SK-N-SH treated with all-trans-retinoic acid at 6 μM for 48 hours (cell line): ENCODE measurements around the gene PDE6B.

Experiments
- CREB5 ChIP-seq: fragments of 250-450 bp; sonication (Bioruptor Pico); IDR thresholded peaks from 2 replicates; pipeline ENCODE4 v1.5.1; 2020; ENCODE audit warnings: low read depth, mild to moderate bottlenecking, moderate library complexity
- GLIS3 ChIP-seq: fragments of 250-450 bp; sonication (Bioruptor Pico); IDR thresholded peaks from 2 replicates; pipeline ENCODE4 v1.5.0; 2020; ENCODE audit warnings: mild to moderate bottlenecking, moderate library complexity
- ISL1 ChIP-seq: fragments of 250-450 bp; sonication (Bioruptor Pico); IDR thresholded peaks from 2 replicates; pipeline ENCODE4 v2.1.2; 2022; ENCODE audit warnings: mild to moderate bottlenecking, moderate library complexity
- PATZ1 ChIP-seq: fragments of 250-450 bp; sonication (Bioruptor Pico); IDR thresholded peaks from 2 replicates; pipeline ENCODE4 v1.8.0; 2020; ENCODE audit warnings: mild to moderate bottlenecking, moderate library complexity, borderline replicate concordance
- SNAI2 ChIP-seq: fragments of 250-450 bp; sonication (Bioruptor Pico); IDR thresholded peaks from 2 replicates; pipeline ENCODE4 v1.5.0; 2020; ENCODE audit warnings: mild to moderate bottlenecking, moderate library complexity
- TCF4 ChIP-seq: fragments of 250-450 bp; sonication (Bioruptor Pico); IDR thresholded peaks from 2 replicates; pipeline ENCODE4 v1.8.0; 2021; ENCODE audit warnings: mild to moderate bottlenecking, moderate library complexity, borderline replicate concordance
- TOX ChIP-seq: fragments of 250-450 bp; sonication (Bioruptor Pico); IDR thresholded peaks from 2 replicates; pipeline ENCODE4 v1.8.0; 2021; ENCODE audit warnings: mild to moderate bottlenecking, moderate library complexity, borderline replicate concordance
- ZC3H10 ChIP-seq: fragments of 250-450 bp; sonication (Bioruptor Pico); IDR thresholded peaks from 2 replicates; pipeline ENCODE4 v1.5.1; 2021; ENCODE audit warnings: mild to moderate bottlenecking, moderate library complexity
- ZNF565 ChIP-seq: fragments of 450-650 bp; formaldehyde crosslinking; conservative IDR thresholded peaks from 2 replicates; pipeline ENCODE4 v1.5.0; 2020; ENCODE audit warnings: low read depth, mild to moderate bottlenecking, moderate library complexity
- ZNF8 ChIP-seq: fragments of 450-650 bp; formaldehyde crosslinking; IDR thresholded peaks from 2 replicates; pipeline ENCODE4 v1.5.0; 2020; ENCODE audit warnings: mild to moderate bottlenecking, moderate library complexity
- TF ChIP-seq, protein P1 (sequence below): fragments of 250-450 bp; sonication (Bioruptor Pico); IDR thresholded peaks from 2 replicates; pipeline ENCODE4 v1.8.0; 2021; ENCODE audit warnings: low read depth, mild to moderate bottlenecking, moderate library complexity, borderline replicate concordance
- TF ChIP-seq, protein P2 (sequence below): fragments of 250-450 bp; sonication (Bioruptor Pico); IDR thresholded peaks from 2 replicates; pipeline ENCODE4 v1.5.1; 2021; ENCODE audit warnings: mild to moderate bottlenecking, moderate library complexity

DNA sequence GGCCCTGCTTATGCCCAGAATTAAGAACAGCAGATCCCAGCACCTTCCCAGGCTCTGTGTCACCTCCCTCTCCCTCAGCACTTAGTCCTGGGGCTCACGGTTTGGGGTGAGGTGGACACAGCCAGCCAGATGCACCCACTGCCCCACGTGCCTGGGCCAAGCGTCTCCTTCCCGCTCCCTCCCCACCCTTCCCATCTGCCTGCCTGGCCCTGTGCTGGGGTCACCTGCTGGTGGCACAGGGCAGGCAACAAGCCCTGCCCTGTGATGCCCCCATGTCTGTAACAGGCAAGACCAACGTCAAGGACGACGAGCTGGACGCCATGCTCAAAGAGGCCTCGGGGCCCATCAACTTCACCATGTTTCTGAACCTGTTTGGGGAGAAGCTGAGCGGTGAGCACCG, 54.3 kb downstream of the PDE6B start:
- no peak for TF ChIP-seq PATZ1
- TF ChIP-seq TOX (CRISPR knock-in tag) = no peak
- no peak for TF ChIP-seq CREB5 (CRISPR knock-in tag)
- TF ChIP-seq ISL1 (CRISPR knock-in tag) = no peak
- no peak for TF ChIP-seq ZNF565
- TF ChIP-seq, protein P1, sequence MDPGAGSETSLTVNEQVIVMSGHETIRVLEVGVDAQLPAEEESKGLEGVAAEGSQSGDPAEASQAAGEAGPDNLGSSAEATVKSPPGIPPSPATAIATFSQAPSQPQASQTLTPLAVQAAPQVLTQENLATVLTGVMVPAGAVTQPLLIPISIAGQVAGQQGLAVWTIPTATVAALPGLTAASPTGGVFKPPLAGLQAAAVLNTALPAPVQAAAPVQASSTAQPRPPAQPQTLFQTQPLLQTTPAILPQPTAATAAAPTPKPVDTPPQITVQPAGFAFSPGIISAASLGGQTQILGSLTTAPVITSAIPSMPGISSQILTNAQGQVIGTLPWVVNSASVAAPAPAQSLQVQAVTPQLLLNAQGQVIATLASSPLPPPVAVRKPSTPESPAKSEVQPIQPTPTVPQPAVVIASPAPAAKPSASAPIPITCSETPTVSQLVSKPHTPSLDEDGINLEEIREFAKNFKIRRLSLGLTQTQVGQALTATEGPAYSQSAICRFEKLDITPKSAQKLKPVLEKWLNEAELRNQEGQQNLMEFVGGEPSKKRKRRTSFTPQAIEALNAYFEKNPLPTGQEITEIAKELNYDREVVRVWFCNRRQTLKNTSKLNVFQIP (CRISPR knock-in tag) = no peak
- TF ChIP-seq, protein P2, sequence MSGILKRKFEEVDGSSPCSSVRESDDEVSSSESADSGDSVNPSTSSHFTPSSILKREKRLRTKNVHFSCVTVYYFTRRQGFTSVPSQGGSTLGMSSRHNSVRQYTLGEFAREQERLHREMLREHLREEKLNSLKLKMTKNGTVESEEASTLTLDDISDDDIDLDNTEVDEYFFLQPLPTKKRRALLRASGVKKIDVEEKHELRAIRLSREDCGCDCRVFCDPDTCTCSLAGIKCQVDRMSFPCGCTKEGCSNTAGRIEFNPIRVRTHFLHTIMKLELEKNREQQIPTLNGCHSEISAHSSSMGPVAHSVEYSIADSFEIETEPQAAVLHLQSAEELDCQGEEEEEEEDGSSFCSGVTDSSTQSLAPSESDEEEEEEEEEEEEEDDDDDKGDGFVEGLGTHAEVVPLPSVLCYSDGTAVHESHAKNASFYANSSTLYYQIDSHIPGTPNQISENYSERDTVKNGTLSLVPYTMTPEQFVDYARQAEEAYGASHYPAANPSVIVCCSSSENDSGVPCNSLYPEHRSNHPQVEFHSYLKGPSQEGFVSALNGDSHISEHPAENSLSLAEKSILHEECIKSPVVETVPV (CRISPR knock-in tag) = no peak
- TF ChIP-seq TCF4 (CRISPR knock-in tag) = no peak
- no peak for TF ChIP-seq ZC3H10 (CRISPR knock-in tag)
- TF ChIP-seq SNAI2 (CRISPR knock-in tag) = no peak
- no peak for TF ChIP-seq GLIS3 (CRISPR knock-in tag)
- TF ChIP-seq ZNF8 = no peak
